HG03469 (cell line): Measurements from ENCODE around the gene SLC25A45.

Experiments
- ATAC-seq: cut with Tn5 transposase; IDR thresholded peaks from one replicate; pipeline ENCODE4 v1.9.1; 2021; ENCODE audit warnings: mild to moderate bottlenecking, moderate library complexity, moderate number of reproducible peaks; ENCODE audit not compliant: unreplicated experiment

The SLC25A45 gene, protein sequence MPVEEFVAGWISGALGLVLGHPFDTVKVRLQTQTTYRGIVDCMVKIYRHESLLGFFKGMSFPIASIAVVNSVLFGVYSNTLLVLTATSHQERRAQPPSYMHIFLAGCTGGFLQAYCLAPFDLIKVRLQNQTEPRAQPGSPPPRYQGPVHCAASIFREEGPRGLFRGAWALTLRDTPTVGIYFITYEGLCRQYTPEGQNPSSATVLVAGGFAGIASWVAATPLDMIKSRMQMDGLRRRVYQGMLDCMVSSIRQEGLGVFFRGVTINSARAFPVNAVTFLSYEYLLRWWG

DNA sequence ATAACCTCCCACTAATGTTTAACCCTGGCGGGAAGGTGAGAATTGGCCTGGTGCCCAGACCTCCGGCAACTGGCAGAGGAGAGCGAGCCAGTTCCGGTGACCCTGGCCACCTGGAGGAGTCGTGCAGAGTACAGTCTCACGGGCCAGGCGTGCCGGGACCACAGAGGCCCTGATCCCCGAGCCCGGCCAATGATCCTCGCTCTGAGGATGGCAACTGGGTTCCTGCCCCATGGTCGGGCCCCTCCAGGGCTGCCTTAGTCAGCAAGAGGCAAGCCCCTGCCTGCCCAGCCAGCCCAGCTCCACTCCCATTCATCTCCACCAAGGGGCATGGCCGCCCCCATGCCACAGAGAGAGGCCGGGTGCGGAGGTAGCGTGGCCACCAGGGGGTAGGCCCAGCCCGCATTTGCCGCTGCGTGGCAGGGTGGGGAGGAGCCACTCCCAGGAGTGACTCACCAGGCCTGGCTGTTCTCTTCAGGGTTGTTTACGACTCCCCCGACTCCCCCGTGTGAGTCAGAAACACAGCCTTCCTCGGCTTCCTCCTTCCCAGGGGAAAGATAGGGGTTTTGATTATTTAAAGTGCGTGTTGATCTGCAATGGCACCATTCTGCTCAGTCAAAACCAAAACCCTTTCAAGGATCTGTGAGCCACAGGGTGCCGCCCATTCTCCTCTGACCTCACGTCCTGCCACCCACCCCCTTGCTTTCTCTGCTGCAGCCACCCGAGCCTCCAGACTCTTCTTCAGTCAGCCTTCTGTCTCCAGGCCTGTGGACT, at the start of gene SLC25A45:
Gene SLC25A45 (minus strand): TSS at position 614 of the 771 bp plus-strand sequence. CDS start 695 bp downstream, outside the sequence.
- ATAC-seq = peak; percentile 33

DNA sequence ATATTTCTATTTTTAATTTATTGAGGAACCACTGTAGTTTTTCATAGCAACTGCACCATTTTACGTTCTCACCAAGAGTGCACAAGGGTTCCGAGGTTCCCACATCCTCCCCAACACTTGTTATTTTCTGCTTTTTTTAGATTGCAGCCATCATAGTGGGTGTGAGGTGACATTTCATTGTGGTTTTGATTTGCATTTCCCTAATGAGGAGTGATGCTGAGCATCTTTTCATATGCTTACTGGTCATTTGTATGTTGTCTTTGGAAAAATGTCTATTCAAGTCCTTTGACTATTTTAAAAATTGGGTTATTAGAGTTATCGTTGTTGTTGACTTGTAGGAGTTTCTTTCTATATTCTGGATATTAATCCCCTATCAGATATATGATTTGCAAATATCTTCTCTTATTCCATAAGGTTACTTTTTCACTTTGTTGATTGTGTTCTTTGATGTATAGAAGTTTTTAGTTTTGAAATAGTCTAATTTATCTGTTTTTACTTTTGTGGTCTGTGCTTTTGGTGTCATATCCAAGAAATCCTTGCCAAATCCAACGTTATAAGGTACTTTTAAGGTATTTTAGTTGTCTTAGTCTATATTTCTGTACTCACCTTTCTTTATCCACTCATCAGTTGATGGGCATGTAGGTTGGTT, 49.1 kb upstream of the SLC25A45 start:
- ATAC-seq = no peak

DNA sequence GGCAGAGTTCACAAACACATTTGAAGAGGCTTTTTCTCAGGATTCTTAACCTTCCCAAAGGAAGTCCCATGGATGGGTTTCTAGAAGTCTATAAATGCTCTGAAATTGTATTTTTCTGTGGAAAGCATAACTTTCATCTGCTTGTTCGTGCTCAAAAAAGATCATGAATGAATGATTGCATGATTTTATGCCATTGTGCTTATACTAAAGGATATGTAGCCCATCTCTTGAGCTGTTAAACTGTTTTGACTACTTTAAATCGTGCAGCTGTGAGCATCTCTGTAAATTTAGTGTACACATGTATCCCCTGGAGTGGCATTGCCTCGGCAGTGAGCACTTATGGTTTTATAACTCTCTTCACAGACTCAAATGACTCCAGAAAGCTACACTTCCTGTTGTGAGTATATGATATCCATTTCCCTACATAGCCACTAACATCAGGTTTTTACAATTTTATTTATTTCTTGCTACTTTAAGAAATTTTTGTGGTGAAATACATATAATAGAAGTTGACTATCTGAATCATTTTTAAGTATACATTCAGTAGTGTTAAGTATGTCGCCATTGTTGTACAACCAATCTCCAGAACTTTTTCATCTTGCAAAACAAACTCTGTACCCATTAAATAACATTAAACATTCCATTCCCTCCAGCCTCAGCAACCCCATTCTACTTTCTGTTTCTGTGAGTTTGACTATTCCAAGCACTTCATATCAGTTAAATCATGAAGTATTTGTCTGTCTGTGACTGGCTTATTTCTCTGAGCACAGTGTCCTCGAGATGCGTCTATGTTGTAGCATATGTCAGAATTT, 48.2 kb upstream of the SLC25A45 start:
- ATAC-seq = no peak

DNA sequence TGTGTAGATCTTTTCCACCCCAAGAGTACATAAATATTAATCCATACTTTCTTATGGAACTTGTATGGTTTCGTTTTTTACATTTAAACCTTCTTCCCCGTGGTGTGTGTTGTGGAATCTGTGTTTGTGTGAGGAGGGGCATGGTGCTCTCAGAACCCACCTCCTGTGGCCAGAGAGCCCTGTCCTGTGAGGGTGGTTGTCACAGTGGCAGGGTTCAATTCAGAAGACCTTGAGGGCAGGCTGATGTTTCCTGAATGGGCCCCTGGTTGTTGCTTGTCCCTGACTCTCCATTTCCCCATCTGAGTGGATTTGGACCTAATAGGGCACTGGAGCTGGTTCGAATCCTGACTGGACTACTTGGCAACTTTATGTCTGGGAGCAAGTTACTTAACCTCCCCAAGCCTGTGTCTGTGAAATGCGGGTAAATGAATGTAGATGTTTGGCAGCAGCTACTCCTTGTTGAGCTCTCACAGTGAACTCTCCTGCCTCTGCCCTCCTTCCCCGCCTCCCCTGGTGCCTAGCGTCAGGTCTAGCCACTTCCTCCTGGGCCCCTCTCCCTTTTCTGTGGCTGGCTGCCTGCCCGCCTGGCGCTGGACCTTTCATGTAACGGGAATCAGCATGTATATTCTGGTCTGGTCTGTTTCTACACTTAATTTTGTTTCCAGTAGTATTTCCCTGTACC, 47.4 kb upstream of the SLC25A45 start:
- ATAC-seq = no peak

DNA sequence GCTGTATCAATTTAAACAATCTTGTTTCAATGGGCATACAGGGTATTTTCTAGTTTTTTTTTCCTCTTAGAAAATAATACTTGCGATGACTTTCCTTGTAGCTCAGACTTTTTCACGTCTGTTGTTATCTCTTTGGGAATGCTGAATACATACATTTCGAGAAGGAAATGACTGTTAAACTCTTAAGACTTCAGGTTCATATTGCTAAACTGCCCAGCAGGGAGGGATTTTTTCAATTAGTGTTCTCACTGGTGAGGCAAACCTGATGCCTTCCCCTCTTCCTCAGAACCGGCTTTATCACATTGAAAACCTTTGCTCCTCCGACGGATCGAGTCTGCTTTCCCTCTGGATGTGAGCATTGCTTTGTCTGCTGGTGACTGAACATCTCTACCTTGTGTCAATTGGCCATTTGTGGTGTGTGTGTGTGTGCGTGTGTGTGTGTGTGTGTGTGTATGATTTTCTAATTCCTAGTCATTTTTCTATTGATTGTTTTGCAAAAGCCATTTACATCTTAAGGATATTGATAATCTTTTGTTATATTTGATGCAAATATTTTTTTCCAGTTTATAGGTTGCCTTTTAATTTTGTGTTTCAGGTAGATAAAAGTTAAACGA, 46.7 kb upstream of the SLC25A45 start:
- no peak for ATAC-seq

DNA sequence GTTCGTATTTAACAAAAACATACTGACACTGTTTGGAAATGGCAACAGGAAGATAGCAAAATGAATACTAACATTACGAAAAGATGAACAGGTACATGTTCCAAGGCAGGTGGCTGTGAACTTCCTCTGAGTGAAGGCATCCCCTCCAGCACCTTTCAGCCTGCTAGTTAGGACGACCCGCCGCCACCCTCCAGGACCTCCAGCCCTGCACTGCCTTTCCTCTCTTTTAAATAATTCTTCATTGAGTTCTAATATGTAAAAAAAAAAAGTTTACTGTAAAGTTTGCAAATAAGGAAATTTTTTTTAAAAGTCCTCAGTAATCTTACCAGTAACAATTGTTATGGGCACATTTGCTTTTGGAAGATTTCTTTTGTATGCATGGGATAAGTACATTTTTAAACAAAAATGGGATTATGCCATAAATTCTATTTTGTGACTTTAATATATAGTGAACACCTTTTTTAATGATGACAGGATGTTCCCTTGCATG, 46.2 kb upstream of the SLC25A45 start:
- no peak for ATAC-seq

DNA sequence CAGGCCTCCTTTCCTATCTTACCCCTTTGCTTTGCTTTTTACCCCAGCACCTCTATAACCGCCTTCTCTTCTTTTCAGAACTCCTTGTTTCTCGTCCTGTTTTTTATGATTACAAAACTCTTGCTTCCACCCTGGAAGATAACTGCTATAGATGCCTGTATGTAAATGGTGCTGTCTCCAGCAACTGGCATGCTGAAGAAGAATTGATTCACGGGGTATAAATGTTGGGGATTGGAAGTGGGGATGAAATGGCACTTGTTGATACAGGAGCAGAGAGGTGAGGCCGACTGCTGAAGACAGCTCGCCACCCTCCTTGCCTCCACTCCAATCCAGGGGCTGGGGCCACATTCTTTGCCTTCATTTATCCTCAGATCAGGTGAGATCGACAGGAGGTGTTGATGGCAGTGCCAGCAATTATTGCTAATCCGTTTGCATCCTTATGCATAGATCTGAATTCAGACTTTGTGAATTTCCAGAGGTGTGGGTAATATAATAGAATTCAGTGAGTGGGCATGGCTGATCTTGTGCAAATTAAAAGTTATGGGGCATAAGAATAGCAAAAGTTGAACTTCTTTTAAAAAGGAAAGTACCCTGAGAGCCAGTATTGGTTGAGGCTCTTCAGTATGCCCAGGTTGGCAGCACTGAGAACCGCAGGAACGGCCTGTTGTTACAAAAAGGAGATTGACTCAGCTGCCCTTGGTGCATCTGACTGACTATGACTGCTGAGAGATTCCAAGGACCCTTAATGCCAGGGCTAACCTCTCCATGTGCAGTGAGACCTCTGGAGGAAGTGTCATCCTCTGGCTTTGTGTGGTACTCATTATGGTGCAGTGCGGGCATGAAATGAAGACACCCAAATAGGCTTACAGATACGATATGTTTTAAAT, 45.5 kb upstream of the SLC25A45 start:
- ATAC-seq = no peak

DNA sequence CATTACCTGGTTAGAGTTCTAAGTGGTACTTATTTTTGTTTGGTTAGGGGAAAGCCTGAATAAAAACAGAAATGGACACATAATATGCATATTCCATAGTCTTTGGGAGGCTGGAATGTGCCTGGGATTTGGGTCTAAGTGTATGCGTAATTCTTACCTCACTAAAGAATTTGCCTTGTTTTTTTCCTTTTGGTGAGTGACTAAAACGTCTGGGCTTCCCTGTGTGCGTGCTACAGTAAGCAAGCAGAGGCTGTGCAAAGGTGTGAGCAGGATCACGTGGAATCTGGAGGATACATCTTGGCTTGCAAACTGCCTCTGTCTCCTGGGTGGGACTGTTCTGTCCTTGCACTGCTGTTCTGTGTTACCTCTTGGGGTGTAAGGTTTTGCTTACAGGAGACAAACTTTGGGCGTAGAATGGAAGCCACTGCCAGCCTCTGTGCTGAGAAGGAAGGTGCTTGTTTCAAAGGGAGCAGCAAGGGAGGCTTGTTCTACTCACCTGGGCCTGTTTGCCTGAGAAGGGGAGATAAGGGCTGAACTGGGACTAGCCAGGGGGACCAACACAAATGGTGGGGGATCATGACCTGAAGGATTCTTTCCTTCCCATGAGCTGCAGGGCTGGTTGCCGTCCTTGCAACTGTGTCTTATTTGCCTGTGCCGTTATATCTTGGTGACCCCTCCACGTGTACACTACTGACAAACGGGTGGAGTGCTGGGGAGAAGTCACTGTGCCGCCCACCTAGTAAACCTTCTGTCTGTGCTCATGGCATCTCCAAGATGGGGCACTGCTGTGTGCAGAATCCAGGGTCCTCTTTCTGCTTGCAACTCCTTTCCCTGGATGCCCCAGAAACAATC, 44.6 kb upstream of the SLC25A45 start:
- no peak for ATAC-seq

DNA sequence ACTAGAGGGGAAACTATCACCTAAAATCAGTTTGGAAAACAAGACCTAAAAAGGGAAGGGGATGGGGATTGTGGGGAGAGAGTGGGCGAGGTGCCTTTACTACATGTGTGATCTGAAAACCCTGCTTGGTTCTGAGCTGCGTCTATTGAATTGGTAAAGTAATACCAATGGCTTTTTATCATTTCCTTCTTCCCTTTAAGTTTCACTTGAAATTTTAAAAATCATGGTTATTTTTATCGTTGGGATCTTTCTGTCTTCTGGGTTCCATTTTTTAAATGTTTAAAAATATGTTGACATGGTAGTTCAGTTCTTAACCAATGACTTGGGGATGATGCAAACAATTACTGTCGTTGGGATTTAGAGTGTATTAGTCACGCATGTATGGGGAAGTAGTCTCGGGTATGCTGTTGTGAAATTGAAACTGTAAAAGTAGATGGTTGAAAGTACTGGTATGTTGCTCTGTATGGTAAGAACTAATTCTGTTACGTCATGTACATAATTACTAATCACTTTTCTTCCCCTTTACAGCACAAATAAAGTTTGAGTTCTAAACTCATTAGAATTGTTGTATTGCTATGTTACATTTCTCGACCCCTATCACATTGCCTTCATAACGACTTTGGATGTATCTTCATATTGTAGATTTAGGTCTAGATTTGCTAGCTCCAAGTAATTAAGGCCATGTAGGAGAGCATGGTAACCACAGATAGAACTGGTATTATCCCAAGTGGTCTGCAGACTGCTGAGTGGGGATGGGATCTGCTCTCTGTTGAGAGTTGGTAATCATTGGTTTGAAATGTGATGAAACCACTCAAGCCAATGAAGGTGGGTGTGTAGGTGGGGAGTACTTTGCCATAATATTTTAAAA, 43.8 kb upstream of the SLC25A45 start:
- no peak for ATAC-seq

DNA sequence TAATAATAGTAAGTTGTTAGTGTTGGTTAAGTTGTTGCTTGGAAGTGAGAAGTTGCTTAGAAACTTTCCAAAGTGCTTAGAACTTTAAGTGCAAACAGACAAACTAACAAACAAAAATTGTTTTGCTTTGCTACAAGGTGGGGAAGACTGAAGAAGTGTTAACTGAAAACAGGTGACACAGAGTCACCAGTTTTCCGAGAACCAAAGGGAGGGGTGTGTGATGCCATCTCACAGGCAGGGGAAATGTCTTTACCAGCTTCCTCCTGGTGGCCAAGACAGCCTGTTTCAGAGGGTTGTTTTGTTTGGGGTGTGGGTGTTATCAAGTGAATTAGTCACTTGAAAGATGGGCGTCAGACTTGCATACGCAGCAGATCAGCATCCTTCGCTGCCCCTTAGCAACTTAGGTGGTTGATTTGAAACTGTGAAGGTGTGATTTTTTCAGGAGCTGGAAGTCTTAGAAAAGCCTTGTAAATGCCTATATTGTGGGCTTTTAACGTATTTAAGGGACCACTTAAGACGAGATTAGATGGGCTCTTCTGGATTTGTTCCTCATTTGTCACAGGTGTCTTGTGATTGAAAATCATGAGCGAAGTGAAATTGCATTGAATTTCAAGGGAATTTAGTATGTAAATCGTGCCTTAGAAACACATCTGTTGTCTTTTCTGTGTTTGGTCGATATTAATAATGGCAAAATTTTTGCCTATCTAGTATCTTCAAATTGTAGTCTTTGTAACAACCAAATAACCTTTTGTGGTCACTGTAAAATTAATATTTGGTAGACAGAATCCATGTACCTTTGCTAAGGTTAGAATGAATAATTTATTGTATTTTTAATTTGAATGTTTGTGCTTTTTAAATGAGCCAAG, 42.9 kb upstream of the SLC25A45 start:
- no peak for ATAC-seq

DNA sequence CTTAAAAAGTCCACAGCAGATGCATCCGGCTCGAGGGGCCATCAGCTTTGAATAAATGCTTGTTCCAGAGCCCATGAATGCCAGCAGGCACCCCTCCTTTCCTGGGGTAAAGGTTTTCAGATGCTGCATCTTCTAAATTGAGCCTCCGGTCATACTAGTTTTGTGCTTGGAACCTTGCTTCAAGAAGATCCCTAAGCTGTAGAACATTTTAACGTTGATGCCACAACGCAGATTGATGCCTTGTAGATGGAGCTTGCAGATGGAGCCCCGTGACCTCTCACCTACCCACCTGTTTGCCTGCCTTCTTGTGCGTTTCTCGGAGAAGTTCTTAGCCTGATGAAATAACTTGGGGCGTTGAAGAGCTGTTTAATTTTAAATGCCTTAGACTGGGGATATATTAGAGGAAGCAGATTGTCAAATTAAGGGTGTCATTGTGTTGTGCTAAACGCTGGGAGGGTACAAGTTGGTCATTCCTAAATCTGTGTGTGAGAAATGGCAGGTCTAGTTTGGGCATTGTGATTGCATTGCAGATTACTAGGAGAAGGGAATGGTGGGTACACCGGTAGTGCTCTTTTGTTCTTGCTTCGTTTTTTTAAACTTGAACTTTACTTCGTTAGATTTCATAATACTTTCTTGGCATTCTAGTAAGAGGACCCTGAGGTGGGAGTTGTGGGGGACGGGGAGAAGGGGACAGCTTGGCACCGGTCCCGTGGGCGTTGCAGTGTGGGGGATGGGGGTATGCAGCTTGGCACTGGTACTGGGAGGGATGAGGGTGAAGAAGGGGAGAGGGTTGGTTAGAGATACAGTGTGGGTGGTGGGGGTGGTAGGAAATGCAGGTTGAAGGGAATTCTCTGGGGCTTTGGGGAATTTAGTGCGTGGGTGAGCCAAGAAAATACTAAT, 42.0 kb upstream of the SLC25A45 start:
- no peak for ATAC-seq

DNA sequence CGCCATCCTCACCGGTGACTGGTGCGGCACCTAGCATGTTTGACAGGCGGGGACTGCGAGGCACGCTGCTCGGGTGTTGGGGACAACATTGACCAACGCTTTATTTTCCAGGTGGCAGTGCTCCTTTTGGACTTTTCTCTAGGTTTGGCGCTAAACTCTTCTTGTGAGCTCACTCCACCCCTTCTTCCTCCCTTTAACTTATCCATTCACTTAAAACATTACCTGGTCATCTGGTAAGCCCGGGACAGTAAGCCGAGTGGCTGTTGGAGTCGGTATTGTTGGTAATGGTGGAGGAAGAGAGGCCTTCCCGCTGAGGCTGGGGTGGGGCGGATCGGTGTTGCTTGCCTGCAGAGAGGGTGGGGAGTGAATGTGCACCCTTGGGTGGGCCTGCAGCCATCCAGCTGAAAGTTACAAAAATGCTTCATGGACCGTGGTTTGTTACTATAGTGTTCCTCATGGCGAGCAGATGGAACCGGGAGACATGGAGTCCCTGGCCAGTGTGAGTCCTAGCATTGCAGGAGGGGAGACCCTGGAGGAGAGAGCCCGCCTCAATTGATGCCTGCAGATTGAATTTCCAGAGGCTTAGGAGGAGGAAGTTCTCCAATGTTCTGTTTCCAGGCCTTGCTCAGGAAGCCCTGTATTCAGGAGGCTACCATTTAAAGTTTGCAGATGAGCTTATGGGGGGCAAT, 41.2 kb upstream of the SLC25A45 start:
- ATAC-seq = no peak

DNA sequence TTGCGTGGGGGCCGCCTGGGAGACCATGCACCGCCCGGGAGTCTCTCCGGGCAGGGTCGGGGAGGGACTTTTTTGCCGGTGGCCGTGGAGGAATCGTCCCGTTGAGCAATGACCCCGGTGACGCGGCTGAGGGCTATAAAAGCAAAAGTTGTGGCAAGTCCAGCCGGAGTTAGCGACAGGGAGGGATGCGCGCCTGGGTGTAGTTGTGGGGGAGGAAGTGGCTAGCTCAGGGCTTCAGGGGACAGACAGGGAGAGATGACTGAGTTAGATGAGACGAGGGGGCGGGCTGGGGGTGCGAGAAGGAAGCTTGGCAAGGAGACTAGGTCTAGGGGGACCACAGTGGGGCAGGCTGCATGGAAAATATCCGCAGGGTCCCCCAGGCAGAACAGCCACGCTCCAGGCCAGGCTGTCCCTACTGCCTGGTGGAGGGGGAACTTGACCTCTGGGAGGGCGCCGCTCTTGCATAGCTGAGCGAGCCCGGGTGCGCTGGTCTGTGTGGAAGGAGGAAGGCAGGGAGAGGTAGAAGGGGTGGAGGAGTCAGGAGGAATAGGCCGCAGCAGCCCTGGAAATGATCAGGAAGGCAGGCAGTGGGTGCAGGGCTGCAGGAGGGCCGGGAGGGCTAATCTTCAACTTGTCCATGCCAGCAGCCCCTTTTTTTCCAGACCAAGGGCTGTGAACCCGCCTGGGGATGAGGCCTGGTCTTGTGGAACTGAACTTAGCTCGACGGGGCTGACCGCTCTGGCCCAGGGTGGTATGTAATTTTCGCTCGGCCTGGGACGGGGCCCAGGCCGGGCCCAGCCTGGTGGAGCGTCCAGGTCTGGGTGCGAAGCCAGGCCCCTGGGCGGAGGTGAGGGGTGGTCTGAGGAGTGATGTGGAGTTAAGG, 40.4 kb upstream of the SLC25A45 start, which contains the start of gene NEAT1:
Gene NEAT1 (plus strand): TSS at position 166 of the 883 bp plus-strand sequence.
- ATAC-seq = no peak
